HepG2 (cell line): ENCODE results near the gene ATAD2B.

Source experiments
- MBNL3 ChIP-seq: fragments of 250-450 bp; sonication (Bioruptor Pico); conservative IDR thresholded peaks from 2 replicates; pipeline ENCODE4 v1.8.0; 2022; ENCODE audit warnings: mild to moderate bottlenecking, inconsistent platforms
- PHF21A ChIP-seq: sonication (generic); formaldehyde crosslinking; IDR thresholded peaks from 2 replicates; pipeline ENCODE4 v1.5.0; 2020; ENCODE audit warnings: mild to moderate bottlenecking, missing genetic modification reagents
- PRPF4 ChIP-seq: fragments of 200-400 bp; formaldehyde crosslinking; IDR thresholded peaks from 2 replicates; pipeline ENCODE4 v1.6.1; 2016; ENCODE audit warnings: low read length, low read depth; ENCODE audit not compliant: poor library complexity, severe bottlenecking

DNA sequence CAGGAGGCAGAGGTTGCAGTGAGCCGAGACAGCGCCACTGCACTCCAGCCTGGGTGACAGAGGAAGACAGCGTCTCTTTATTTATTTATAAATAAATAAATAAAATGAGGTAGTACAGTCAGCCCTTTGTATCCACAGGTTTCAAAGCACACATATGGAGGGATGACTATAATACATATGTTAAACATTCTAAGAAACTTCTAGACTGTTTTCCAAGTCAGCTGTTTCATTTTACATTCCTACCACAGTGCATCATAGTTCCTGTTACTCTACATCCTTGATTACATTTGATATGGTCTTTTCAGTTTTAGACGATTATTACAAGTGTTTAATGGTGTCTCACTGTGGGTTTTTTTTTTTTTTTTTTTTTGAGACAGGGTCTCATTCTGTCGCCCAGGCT lies 157.6 kb downstream of the ATAD2B start:
- TF ChIP-seq MBNL3 (CRISPR knock-in tag): no peak
- TF ChIP-seq PHF21A (CRISPR knock-in tag): no peak
- no peak for TF ChIP-seq PRPF4
